HEK293T (cell line): ENCODE results near the gene PTPRG.

ENCODE experiments used
- CTCF ChIA-PET: fragments of 350-600 bp; formaldehyde crosslinking; extraction: SDS; loops from one replicate; lab custom pipeline; 2021; ENCODE audit warnings: antibody characterized with exemption, inconsistent platforms; lab: Yijun Ruan, JAX
- POLR2A ChIA-PET: fragments of 350-600 bp; formaldehyde crosslinking; extraction: SDS; loops from one replicate; lab custom pipeline; 2020; ENCODE audit warnings: antibody characterized with exemption, inconsistent platforms; lab: Yijun Ruan, JAX
- DNase-seq: peaks from one replicate; pipeline ENCODE4 v3.0.0; 2012; ENCODE audit warnings: mixed read lengths; ENCODE audit errors: extremely low spot score
- ARNT ChIP-seq: fragments of 450-650 bp; IDR thresholded peaks from 2 replicates; pipeline ENCODE4 v1.6.1; 2017; ENCODE audit warnings: mild to moderate bottlenecking
- BHLHE40 ChIP-seq: fragments of 450-650 bp; IDR thresholded peaks from 2 replicates; pipeline ENCODE4 v1.6.1; 2016; ENCODE audit warnings: mild to moderate bottlenecking, moderate library complexity, borderline replicate concordance
- CTBP1 ChIP-seq: fragments of 450-650 bp; IDR thresholded peaks from 2 replicates; pipeline ENCODE4 v1.6.1; 2016; ENCODE audit warnings: borderline replicate concordance
- ELF4 ChIP-seq: fragments of 450-650 bp; IDR thresholded peaks from 2 replicates; pipeline ENCODE4 v1.6.1; 2017; ENCODE audit warnings: antibody characterized with exemption
- FOXA1 ChIP-seq: fragments of 450-650 bp; IDR thresholded peaks from 2 replicates; pipeline ENCODE4 v1.6.1; 2016; ENCODE audit warnings: mild to moderate bottlenecking
- FOXK2 ChIP-seq: fragments of 450-650 bp; IDR thresholded peaks from 2 replicates; pipeline ENCODE4 v1.6.1; 2016; ENCODE audit warnings: mild to moderate bottlenecking
- FOXM1 ChIP-seq: fragments of 450-650 bp; IDR thresholded peaks from 2 replicates; pipeline ENCODE4 v1.6.1; 2017; ENCODE audit warnings: mild to moderate bottlenecking, borderline replicate concordance
- HDGF ChIP-seq: fragments of 450-650 bp; IDR thresholded peaks from 2 replicates; pipeline ENCODE4 v1.6.1; 2017; ENCODE audit warnings: antibody characterized with exemption, borderline replicate concordance
- L3MBTL2 ChIP-seq: fragments of 450-650 bp; conservative IDR thresholded peaks from 2 replicates; pipeline ENCODE4 v1.6.1; 2016; ENCODE audit warnings: mild to moderate bottlenecking
- LEF1 ChIP-seq: fragments of 450-650 bp; IDR thresholded peaks from 2 replicates; pipeline ENCODE4 v1.6.1; 2017; ENCODE audit warnings: mild to moderate bottlenecking, borderline replicate concordance
- NFRKB ChIP-seq: fragments of 450-650 bp; IDR thresholded peaks from 2 replicates; pipeline ENCODE4 v1.6.1; 2016; ENCODE audit warnings: mild to moderate bottlenecking, moderate library complexity
- SP1 ChIP-seq: fragments of 450-650 bp; IDR thresholded peaks from 2 replicates; pipeline ENCODE4 v1.6.1; 2017
- SUZ12 ChIP-seq: fragments of 450-650 bp; IDR thresholded peaks from 2 replicates; pipeline ENCODE4 v1.6.1; 2016; ENCODE audit warnings: mild to moderate bottlenecking
- TARDBP ChIP-seq: fragments of 450-650 bp; IDR thresholded peaks from 2 replicates; pipeline ENCODE4 v1.6.1; 2016
- ZNF384 ChIP-seq: fragments of 450-650 bp; IDR thresholded peaks from 2 replicates; pipeline ENCODE4 v1.6.1; 2016
- TF ChIP-seq, protein P1 (sequence below): fragments of 450-650 bp; IDR thresholded peaks from 2 replicates; pipeline ENCODE4 v1.6.1; 2016

PTPRG gene

DNA sequence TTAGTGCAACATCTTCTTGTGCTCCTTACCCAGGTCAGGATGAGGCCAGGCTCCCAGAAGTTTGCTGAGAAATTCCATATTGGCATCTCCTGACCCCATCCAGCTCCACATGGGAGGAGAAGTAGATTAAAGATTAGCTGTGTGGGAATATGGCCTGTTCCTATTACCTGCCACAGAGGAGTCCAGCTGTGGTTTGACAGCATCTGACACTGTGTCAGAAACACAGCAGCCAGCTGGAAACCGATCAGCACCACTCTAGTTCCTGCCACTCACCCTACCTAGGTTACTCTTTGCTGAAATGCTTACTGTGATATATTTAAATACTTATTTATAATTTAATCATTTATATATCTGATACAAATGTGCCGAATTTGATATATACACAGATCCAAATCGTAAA lies 551.7 kb downstream of the PTPRG start:
- no peak for DNase-seq
- ChIA-PET CTCF (interaction anchor here (0.6 kb wide), 1 partner anchor 13 kb away, joined by 4 read pairs; no protein-coding TSS in a partner anchor), POLR2A (no interaction called here)
- TF ChIP-seq FOXA1 (no peak), ZNF384 (no peak), ELF4 (no peak), SUZ12 (no peak), HDGF (no peak), LEF1 (no peak), ARNT (no peak), CTBP1 (no peak), L3MBTL2 (no peak), NFRKB (no peak), FOXM1 (no peak), FOXK2 (no peak), SP1 (no peak), TARDBP (no peak), BHLHE40 (no peak)
- TF ChIP-seq, protein P1, sequence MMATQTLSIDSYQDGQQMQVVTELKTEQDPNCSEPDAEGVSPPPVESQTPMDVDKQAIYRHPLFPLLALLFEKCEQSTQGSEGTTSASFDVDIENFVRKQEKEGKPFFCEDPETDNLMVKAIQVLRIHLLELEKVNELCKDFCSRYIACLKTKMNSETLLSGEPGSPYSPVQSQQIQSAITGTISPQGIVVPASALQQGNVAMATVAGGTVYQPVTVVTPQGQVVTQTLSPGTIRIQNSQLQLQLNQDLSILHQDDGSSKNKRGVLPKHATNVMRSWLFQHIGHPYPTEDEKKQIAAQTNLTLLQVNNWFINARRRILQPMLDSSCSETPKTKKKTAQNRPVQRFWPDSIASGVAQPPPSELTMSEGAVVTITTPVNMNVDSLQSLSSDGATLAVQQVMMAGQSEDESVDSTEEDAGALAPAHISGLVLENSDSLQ: no peak

DNA sequence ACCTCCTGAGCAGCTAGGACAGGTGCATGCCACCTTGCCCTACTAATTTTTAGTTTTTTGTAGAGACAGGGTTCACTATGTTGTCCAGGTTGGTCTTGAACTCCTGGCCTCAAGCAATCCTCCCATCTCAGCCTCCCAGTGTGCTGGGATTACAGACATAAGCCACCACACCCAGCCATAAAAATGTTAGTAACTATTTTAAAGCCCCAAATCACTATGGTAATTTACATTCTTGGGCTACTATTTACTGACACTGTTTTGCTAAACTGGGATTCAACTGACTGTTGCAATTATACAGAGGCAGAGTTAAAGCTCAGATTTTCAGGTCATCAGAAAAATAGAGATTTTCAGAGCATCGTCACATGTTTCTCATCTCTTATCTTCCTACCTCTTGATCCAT lies 553.4 kb downstream of the PTPRG start:
- ChIA-PET CTCF (no interaction called here), POLR2A (no interaction called here)
- no peak for DNase-seq
- TF ChIP-seq TARDBP (no peak), L3MBTL2 (no peak), ZNF384 (no peak), FOXM1 (no peak), ELF4 (no peak)

DNA sequence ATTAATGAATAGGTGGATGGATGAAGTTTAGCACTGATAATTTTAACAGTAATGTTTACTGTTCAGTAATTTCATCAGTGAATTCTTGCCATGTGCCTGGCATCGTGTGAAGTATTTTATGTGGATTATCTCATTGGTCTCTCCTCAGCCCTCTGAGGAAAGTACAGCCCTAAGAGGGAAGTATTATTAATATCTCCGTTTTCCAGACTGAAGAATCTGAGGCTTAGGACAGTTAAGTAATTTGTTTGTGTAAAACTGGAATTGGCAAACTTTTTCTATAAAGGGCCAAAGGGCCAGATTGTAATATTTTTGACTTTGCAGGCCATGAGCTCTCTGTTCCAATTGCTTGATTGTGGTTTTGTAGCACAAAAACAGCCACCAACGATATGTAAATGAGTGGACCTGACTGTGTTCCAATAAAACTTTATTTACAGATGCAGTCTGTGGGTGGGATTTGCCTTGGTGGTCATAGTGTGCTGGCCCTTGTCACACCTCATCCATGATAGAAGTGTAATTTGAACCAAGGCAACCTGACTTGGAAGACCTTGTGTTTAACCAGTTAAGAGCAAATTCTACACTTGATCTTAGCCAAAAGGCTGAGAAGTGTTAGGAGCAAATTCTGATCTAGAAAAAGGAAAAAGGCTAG lies 556.7 kb downstream of the PTPRG start:
- TF ChIP-seq FOXK2: no peak
- no peak for TF ChIP-seq CTBP1
- TF ChIP-seq ZNF384: no peak
- TF ChIP-seq BHLHE40: no peak
- TF ChIP-seq FOXA1: no peak
- no peak for TF ChIP-seq TARDBP
- TF ChIP-seq HDGF: no peak
- TF ChIP-seq, protein P1: no peak
- ChIA-PET POLR2A (no interaction called here), CTCF (no interaction called here)
- DNase-seq: no peak

DNA sequence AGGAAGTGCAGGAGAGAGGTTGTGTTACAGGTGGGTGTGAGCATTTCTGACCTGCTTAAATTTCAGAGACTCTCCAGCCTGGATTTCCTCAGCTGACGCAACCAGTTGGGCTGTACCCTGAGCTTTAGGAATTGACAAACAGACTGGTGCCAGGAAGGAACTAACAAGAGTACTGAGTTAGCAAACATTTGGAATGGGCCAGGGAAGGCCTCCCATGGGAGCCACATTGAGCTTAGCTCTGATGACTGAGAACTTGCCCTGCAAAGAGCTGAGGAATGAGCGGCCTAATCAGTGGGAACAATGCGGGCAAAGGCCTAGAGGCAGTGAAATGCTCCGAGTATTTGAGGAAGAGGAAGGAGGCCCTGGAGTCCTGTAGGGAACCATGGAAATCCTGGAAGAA lies 557.8 kb downstream of the PTPRG start:
- POLR2A ChIA-PET: no interaction called here
- TF ChIP-seq FOXK2 (no peak), L3MBTL2 (no peak), NFRKB (no peak), CTBP1 (no peak), TARDBP (no peak), HDGF (no peak), ELF4 (no peak), FOXA1 (no peak), ZNF384 (no peak), BHLHE40 (no peak), SUZ12 (no peak), ARNT (no peak), FOXM1 (no peak), SP1 (no peak), LEF1 (no peak)
- TF ChIP-seq, protein P1: no peak
- DNase-seq: no peak
- CTCF ChIA-PET: no interaction called here

DNA sequence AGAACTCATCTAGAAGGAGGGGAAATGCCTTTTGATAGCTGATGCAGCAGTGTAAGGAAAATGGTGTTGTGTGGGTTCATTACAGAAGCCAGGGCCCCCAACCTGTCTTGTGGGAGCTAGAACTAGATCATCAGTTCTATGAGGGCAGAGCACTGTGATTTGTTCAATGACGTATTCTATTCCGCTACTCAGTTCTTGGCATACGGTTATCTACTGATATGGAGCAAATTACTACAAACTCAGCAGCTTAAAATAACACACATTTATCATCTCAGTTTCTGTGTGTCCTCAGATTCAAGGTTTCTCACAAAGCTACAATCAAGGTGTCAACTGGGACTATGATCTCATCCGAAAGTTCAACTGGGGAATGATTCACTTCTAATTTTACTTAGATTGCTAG lies 561.4 kb downstream of the PTPRG start:
- no peak for DNase-seq
- ChIA-PET CTCF (no interaction called here), POLR2A (no interaction called here)
- TF ChIP-seq HDGF (no peak), FOXM1 (no peak), FOXK2 (no peak), L3MBTL2 (no peak), ZNF384 (no peak), ELF4 (no peak), TARDBP (no peak), CTBP1 (no peak), SP1 (no peak), FOXA1 (no peak), SUZ12 (no peak)
- TF ChIP-seq, protein P1: no peak

DNA sequence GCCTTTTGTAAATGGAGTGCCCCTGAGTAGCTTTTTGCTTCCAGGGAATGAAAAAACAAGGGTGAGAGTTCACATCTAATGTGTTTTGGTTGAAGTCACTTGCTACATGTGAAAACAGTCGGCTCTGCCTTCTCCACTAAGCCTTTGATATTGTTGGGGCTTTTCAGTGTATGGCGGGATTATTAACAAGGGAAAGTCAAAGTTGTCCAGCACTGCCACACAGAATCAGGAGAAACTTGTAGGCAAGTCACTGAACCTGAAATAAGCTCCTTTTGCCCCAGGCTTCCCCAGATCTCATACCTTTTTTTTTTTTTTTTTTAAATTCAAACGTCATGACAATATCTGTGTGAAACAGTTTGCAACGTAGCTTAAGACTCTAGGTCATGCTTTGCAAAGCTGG lies 564.0 kb downstream of the PTPRG start:
- POLR2A ChIA-PET: no interaction called here
- CTCF ChIA-PET: interaction anchor here (0.6 kb wide), 1 partner anchor 12 kb away, joined by 4 read pairs; no protein-coding TSS in a partner anchor
- TF ChIP-seq FOXM1: no peak
- no peak for TF ChIP-seq ARNT
- no peak for TF ChIP-seq BHLHE40
- no peak for TF ChIP-seq FOXA1
- no peak for TF ChIP-seq HDGF
- no peak for TF ChIP-seq TARDBP
- no peak for TF ChIP-seq FOXK2
- no peak for TF ChIP-seq SUZ12
- TF ChIP-seq, protein P1: no peak
- no peak for TF ChIP-seq SP1
- TF ChIP-seq NFRKB: no peak
- TF ChIP-seq ELF4: no peak
- no peak for DNase-seq
